Body of pancreas (tissue), 4 donors: ENCODE results near the gene ULBP1. TPM values are rescaled to one million over a fixed set of nuclear protein-coding genes. Genes with fewer than 3 reads are reported as not detected.
"Not testable (repeated sequence)": the region's sequence is repeated elsewhere in the genome, so short reads cannot be mapped to it uniquely, and the experiment has no call there.

ENCODE experiments used
- ATAC-seq: fragments of 150-250 bp; one replicate; pipeline ENCODE4 v1.9.1; 2016
- DNase-seq, 4 donors: peaks; one replicate each; pipeline ENCODE4 v3.0.0-alpha.2; 2019
- H3K27ac ChIP-seq, 4 donors: fragments of 200-600 bp; sonication (generic); 1 replicate in 3 of 4; 2 replicates in 1 of 4; pipeline versions ENCODE4 v1.5.1 to v1.6.1; 2016 to 2019; ENCODE audit warnings: mild to moderate bottlenecking in 1 of 4, mixed read lengths in 1 of 4, moderate library complexity in 1 of 4
- H3K27me3 ChIP-seq, 2 donors: fragments of 200-600 bp; sonication (generic); one replicate each; pipeline ENCODE4 v1.6.0; 2016; ENCODE audit warnings: mild to moderate bottlenecking in 1 of 2
- H3K36me3 ChIP-seq, 2 donors: fragments of 200-600 bp; sonication (generic); replicated peaks in 1 of 2; 2 replicates each; pipeline ENCODE4 v1.5.1; 2016; ENCODE audit warnings: low read depth in 2 of 2; ENCODE audit not compliant: insufficient read depth in 1 of 2
- H3K4me1 ChIP-seq: fragments of 200-600 bp; sonication (generic); one replicate; pipeline ENCODE4 v1.6.0; 2016
- H3K4me3 ChIP-seq, 2 donors: fragments of 200-600 bp; sonication (generic); 1 replicate in 1 of 2; 2 replicates in 1 of 2; pipeline ENCODE4 v1.5.1; 2016 to 2019
- H3K9me3 ChIP-seq, 3 donors: fragments of 200-600 bp; sonication (generic); 1 replicate in 2 of 3; 2 replicates in 1 of 3; pipeline ENCODE4 v1.5.1; 2016
- CTCF ChIP-seq, 7 experiments: fragments of 450-650 bp in 4 of 7; fragments of 200-600 bp in 3 of 7; sonication (generic) in 3 of 7; IDR thresholded peaks; one replicate each; pipeline ENCODE4 v1.5.1; 2016 to 2019; ENCODE audit warnings: antibody characterized with exemption in 7 of 7
- POLR2A ChIP-seq, 3 donors: fragments of 450-650 bp; IDR thresholded peaks; one replicate each; pipeline ENCODE4 v1.6.1; 2016; ENCODE audit warnings: antibody characterized with exemption in 3 of 3, mild to moderate bottlenecking in 2 of 3
- WGBS, 2 donors: methylation state at CpG; one replicate each; pipeline ENCODE4 v1.1.5; 2017; 5-methylcytosine and 5-hydroxymethylcytosine counted together
- intact Hi-C: fragments of 100-400 bp; cut with DNase I; formaldehyde crosslinking; loops from one replicate; pipeline ENCODE4 v1.15.1; 2023
- total RNA-seq, 2 donors: library from RNA; depleted of rRNA; stranded (reverse); fragments of >200 nt; gene quantifications; one replicate each; pipeline ENCODE4 v1.1.0, GENCODE V29; 2016

The ULBP1 gene
- total RNA-seq, 2 donors from 2014 or later: not detected

- intact Hi-C loops: loop anchor here (5.0 to 10.0 kb wide), 2 partner anchors 83 to 195 kb away; no protein-coding TSS in a partner anchor
- Histone ChIP-seq H3K9me3 (no peaks in the 10 kb centered on the region), H3K36me3 (no peaks in the 10 kb centered on the region), H3K4me3 (no peak overlapping the region), H3K4me1 (peaks cover 16% of the 10 kb centered on the region), H3K27ac (no peak overlapping the region), H3K27me3 (no peaks in the 10 kb centered on the region)
- DNase-seq (no peak), ATAC-seq (no peak)
- TF ChIP-seq POLR2A (IDR thresholded peaks at IDR 0.05): no peak
- no peak for TF ChIP-seq CTCF (IDR thresholded peaks at IDR 0.05)
- 75 to 95% methylated on average over 2 to 4 of the region's 4 CpGs for WGBS, 2 donors
Measured at GRCh38 chr6:149919834-149920225, 43.9 kb upstream of the ULBP1 start.

- no peak for TF ChIP-seq POLR2A (IDR thresholded peaks at IDR 0.05)
- TF ChIP-seq CTCF (IDR thresholded peaks at IDR 0.05): no peak
- intact Hi-C loops: loop anchor here (5.0 to 10.0 kb wide), 2 partner anchors 84 to 197 kb away; no protein-coding TSS in a partner anchor
- H3K4me3 ChIP-seq: no peak overlapping the region
- no peak for ATAC-seq
- H3K27ac ChIP-seq: no peak overlapping the region
- 82 to 83% methylated on average over 6 of the region's 6 CpGs for WGBS, 2 donors
- H3K27me3 ChIP-seq: no peaks in the 10 kb centered on the region
- peaks cover 27% of the 10 kb centered on the region for H3K4me1 ChIP-seq
- DNase-seq: no peak
- H3K9me3 ChIP-seq: no peaks in the 10 kb centered on the region
- no peaks in the 10 kb centered on the region for H3K36me3 ChIP-seq
Measured at GRCh38 chr6:149921361-149921760, 42.4 kb upstream of the ULBP1 start.

- H3K27ac ChIP-seq, ATAC-seq, DNase-seq, H3K4me3 ChIP-seq, H3K36me3 ChIP-seq, H3K9me3 ChIP-seq, H3K27me3 ChIP-seq: not testable (repeated sequence)
- intact Hi-C loops: loop anchor here (5.0 to 10.0 kb wide), 2 partner anchors 85 to 197 kb away; no protein-coding TSS in a partner anchor
- H3K4me1 ChIP-seq: peaks cover 27% of the 10 kb centered on the region
- WGBS, 2 donors: 36 to 44% methylated on average over 5 of the region's 5 CpGs
Measured at GRCh38 chr6:149922091-149922490, 41.7 kb upstream of the ULBP1 start.

- H3K27ac ChIP-seq: no peak within 1 kb of the TSS
- WGBS, 2 donors: 0% methylated on average over 24 to 35 of the region's 40 CpGs
- intact Hi-C loops: loop anchor here (5.0 to 10.0 kb wide), 2 partner anchors 85 to 198 kb away; no protein-coding TSS in a partner anchor
Measured at GRCh38 chr6:149922642-149923326, 41.0 kb upstream of the ULBP1 start, which contains the start of gene RAET1G. RAET1G (minus strand) TSS chr6:149923121; CDS start chr6:149923010, 111 bp downstream.

More at GRCh38 chr6:149922642-149923326, 41.0 kb upstream of the ULBP1 start, which contains the start of gene RAET1G:
- DNase-seq (peak; percentile 82 to 93 (median 90)), ATAC-seq (peak; percentile 85)
- Histone ChIP-seq H3K36me3 (no peaks in the 10 kb centered on the region), H3K4me3 (peak within 1 kb of the TSS in 1 of 2 donors; percentile 26), H3K4me1 (peaks cover 27% of the 10 kb centered on the region), H3K27me3 (no peaks in the 10 kb centered on the region), H3K9me3 (no peaks in the 10 kb centered on the region)
- TF ChIP-seq POLR2A (IDR thresholded peaks at IDR 0.05) (peak in 2 of 3 donors; percentile 36 to 65), CTCF (IDR thresholded peaks at IDR 0.05) (peak in 1 of 7 experiments; percentile 10)
